Neural cell (in vitro differentiated cells): Measurements from ENCODE around the gene KIF16B. TPM values are rescaled to one million over a fixed set of nuclear protein-coding genes. Genes with fewer than 3 reads are reported as not detected.

Source experiments
- H2AFZ ChIP-seq: fragments of 200-600, 300-800 bp; sonication (generic), shearing (Covaris generic); 2 replicates; pipeline ENCODE4 v1.6.0; 2014; ENCODE audit warnings: low read depth, mild to moderate bottlenecking, antibody characterized with exemption, low read length, moderate library complexity
- H3F3A ChIP-seq: fragments of 200-600 bp; shearing (Covaris generic); 2 replicates; pipeline ENCODE4 v1.6.1; 2016; ENCODE audit warnings: mild to moderate bottlenecking, moderate library complexity, mixed read lengths, antibody characterized with exemption, low read length; ENCODE audit not compliant: insufficient read depth, poor library complexity, severe bottlenecking
- H3K27ac ChIP-seq: fragments of 200-600, 300-800 bp; sonication (generic), shearing (Covaris generic); 2 replicates; pipeline ENCODE4 v1.5.1; 2014; ENCODE audit warnings: mild to moderate bottlenecking, low read length, moderate library complexity
- H3K27me3 ChIP-seq: fragments of 300-800, 200-600 bp; sonication (generic), shearing (Covaris generic); 2 replicates; pipeline ENCODE4 v1.6.0; 2014; ENCODE audit warnings: mild to moderate bottlenecking, low read depth, low read length, moderate library complexity; ENCODE audit not compliant: insufficient read depth
- H3K36me3 ChIP-seq: fragments of 300-800, 200-600 bp; sonication (generic), shearing (Covaris generic); 2 replicates; pipeline ENCODE4 v1.5.1; 2014; ENCODE audit warnings: mild to moderate bottlenecking, antibody characterized with exemption, low read length, moderate library complexity; ENCODE audit not compliant: insufficient read depth
- H3K4me2 ChIP-seq: fragments of 300-800, 200-600 bp; sonication (generic), shearing (Covaris generic); 2 replicates; pipeline ENCODE4 v1.6.0; 2014; ENCODE audit warnings: mild to moderate bottlenecking, low read length
- H3K4me3 ChIP-seq: fragments of 300-800, 200-600 bp; sonication (generic), shearing (Covaris generic); 2 replicates; pipeline ENCODE4 v1.5.1; 2014; ENCODE audit warnings: mild to moderate bottlenecking, low read length, moderate library complexity
- H3K79me2 ChIP-seq: fragments of 200-600 bp; shearing (Covaris generic); replicated peaks from 2 replicates; pipeline ENCODE4 v1.6.0; 2014; ENCODE audit warnings: mild to moderate bottlenecking, low read length, moderate library complexity; ENCODE audit not compliant: insufficient read depth
- H3K9ac ChIP-seq: fragments of 300-800, 200-600 bp; sonication (generic), shearing (Covaris generic); 2 replicates; pipeline ENCODE4 v1.6.1; 2016; ENCODE audit warnings: mild to moderate bottlenecking, low read length, mixed read lengths
- H3K9me2 ChIP-seq: fragments of 200-600 bp; shearing (Covaris generic); 2 replicates; pipeline ENCODE4 v1.6.1; 2016; ENCODE audit warnings: mild to moderate bottlenecking, low read length, mixed read lengths; ENCODE audit not compliant: insufficient read depth
- H3K9me3 ChIP-seq: fragments of 200-600, 300-800 bp; sonication (generic), shearing (Covaris generic); 2 replicates; pipeline ENCODE4 v1.6.1; 2016; ENCODE audit warnings: mild to moderate bottlenecking, mixed run types, low read length, moderate library complexity, mixed read lengths
- H4K20me1 ChIP-seq: fragments of 200-600 bp; shearing (Covaris generic); 2 replicates; pipeline ENCODE4 v1.6.1; 2016; ENCODE audit warnings: mild to moderate bottlenecking, mixed run types; ENCODE audit not compliant: insufficient read depth
- CTCF ChIP-seq: fragments of 450-650 bp; IDR thresholded peaks from 2 replicates; pipeline ENCODE4 v1.5.1; 2014; ENCODE audit warnings: antibody characterized with exemption, mild to moderate bottlenecking, moderate library complexity; ENCODE audit not compliant: poor library complexity, severe bottlenecking
- EP300 ChIP-seq: fragments of 450-650 bp; conservative IDR thresholded peaks from 2 replicates; pipeline ENCODE4 v1.6.1; 2014; ENCODE audit warnings: antibody characterized with exemption, mild to moderate bottlenecking, moderate library complexity; ENCODE audit not compliant: poor library complexity, severe bottlenecking
- EZH2 ChIP-seq: fragments of 200-600, 300-800 bp; shearing (Covaris generic), sonication (generic); IDR thresholded peaks from 2 replicates; pipeline ENCODE4 v1.6.1; 2014; ENCODE audit warnings: antibody characterized with exemption, low read length, borderline replicate concordance, mild to moderate bottlenecking; ENCODE audit not compliant: insufficient read depth, poor library complexity, severe bottlenecking
- MXI1 ChIP-seq: fragments of 450-650 bp; conservative IDR thresholded peaks from 2 replicates; pipeline ENCODE4 v1.6.1; 2014; ENCODE audit warnings: antibody characterized with exemption, mild to moderate bottlenecking; ENCODE audit not compliant: poor library complexity, severe bottlenecking
- POLR2AphosphoS5 ChIP-seq: IDR thresholded peaks from 2 replicates; pipeline ENCODE4 v1.6.1; 2012
- RAD21 ChIP-seq: fragments of 450-650 bp; conservative IDR thresholded peaks from 2 replicates; pipeline ENCODE4 v1.6.1; 2014; ENCODE audit warnings: antibody characterized with exemption, mild to moderate bottlenecking, moderate library complexity
- REST ChIP-seq: IDR thresholded peaks from 2 replicates; pipeline ENCODE4 v1.6.1; 2012; ENCODE audit warnings: borderline replicate concordance
- SMC3 ChIP-seq: fragments of 450-650 bp; conservative IDR thresholded peaks from 2 replicates; pipeline ENCODE4 v1.6.1; 2014; ENCODE audit warnings: antibody characterized with exemption, mild to moderate bottlenecking, moderate library complexity; ENCODE audit not compliant: poor library complexity
- TAF1 ChIP-seq: IDR thresholded peaks from 2 replicates; pipeline ENCODE4 v1.6.1; 2012; ENCODE audit warnings: low read depth
- polyA plus RNA-seq: library from polyadenylated mRNA; depleted of rRNA; stranded (reverse); fragments of >200 nt; gene quantifications from 2 replicates; pipeline ENCODE4 v1.2.3, GENCODE V29; 2014

Gene KIF16B
- polyA plus RNA-seq, 1 donor from 2014 or later = 3.8 TPM

GRCh38 chr20:16501301-16501700, 71.9 kb downstream of the KIF16B start:
- H3K4me2 ChIP-seq = no peak overlapping the region
- H3K9ac ChIP-seq = no peak overlapping the region
- no peak overlapping the region for H3K4me3 ChIP-seq
- no peaks in the 10 kb centered on the region for H3K27me3 ChIP-seq
- no peaks in the 10 kb centered on the region for H3K9me2 ChIP-seq
- H3F3A ChIP-seq = no peaks in the 10 kb centered on the region
- H3K36me3 ChIP-seq = no peaks in the 10 kb centered on the region
- no peaks in the 10 kb centered on the region for H3K79me2 ChIP-seq
- H4K20me1 ChIP-seq = no peaks in the 10 kb centered on the region
- H2AFZ ChIP-seq = no peak overlapping the region
- no peaks in the 10 kb centered on the region for H3K9me3 ChIP-seq
- no peak overlapping the region for H3K27ac ChIP-seq
- TF ChIP-seq RAD21 (no peak), EP300 (no peak), SMC3 (no peak), MXI1 (no peak), TAF1 (no peak), EZH2 (no peak), CTCF (no peak), POLR2AphosphoS5 (no peak), REST (no peak)

GRCh38 chr20:16500197-16500596, 73.1 kb downstream of the KIF16B start:
- no peak overlapping the region for H3K4me2 ChIP-seq
- H3K27me3 ChIP-seq = no peaks in the 10 kb centered on the region
- no peak overlapping the region for H3K9ac ChIP-seq
- H3K27ac ChIP-seq = no peak overlapping the region
- H2AFZ ChIP-seq = no peak overlapping the region
- no peaks in the 10 kb centered on the region for H3F3A ChIP-seq
- H3K9me3 ChIP-seq = no peaks in the 10 kb centered on the region
- H3K79me2 ChIP-seq = no peaks in the 10 kb centered on the region
- H3K9me2 ChIP-seq = no peaks in the 10 kb centered on the region
- H3K36me3 ChIP-seq = no peaks in the 10 kb centered on the region
- TF ChIP-seq MXI1 (no peak), POLR2AphosphoS5 (no peak), TAF1 (no peak), CTCF (no peak), REST (no peak), EP300 (no peak), EZH2 (no peak), RAD21 (no peak)
- H3K4me3 ChIP-seq = no peak overlapping the region
- no peaks in the 10 kb centered on the region for H4K20me1 ChIP-seq
